Ovary (tissue), 10 donors: ENCODE measurements around the gene TAB3. TPM values are rescaled to one million over a fixed set of nuclear protein-coding genes. Genes with fewer than 3 reads are reported as not detected.
A peak's percentile ranks its signal among the peaks of the same experiment; 100 is the strongest.

Experiments
- DNase-seq, 5 donors: peaks; one replicate each; pipeline ENCODE4 v3.0.0-alpha.2; 2019 to 2020
- H3K27ac ChIP-seq, 2 donors: fragments of 200-600 bp; one replicate each; pipeline versions ENCODE4 v1.5.1 to v1.8.0; 2019 to 2022
- H3K27me3 ChIP-seq: fragments of 200-600 bp; one replicate; pipeline ENCODE4 v1.8.0; 2022
- H3K36me3 ChIP-seq: fragments of 200-600 bp; sonication (generic); one replicate; pipeline ENCODE4 v1.5.1; 2019
- H3K4me1 ChIP-seq: one replicate; pipeline ENCODE4 v1.8.1; 2013; ENCODE audit warnings: mild to moderate bottlenecking, moderate library complexity; ENCODE audit not compliant: insufficient read depth
- H3K4me3 ChIP-seq: fragments of 200-600 bp; sonication (generic); one replicate; pipeline ENCODE4 v1.5.1; 2017
- H3K9me3 ChIP-seq, 2 donors: fragments of 200-600 bp in 1 of 2; sonication (generic) in 1 of 2; one replicate each; pipeline versions ENCODE4 v1.5.1 to v1.8.1; 2013 to 2019; ENCODE audit warnings: mild to moderate bottlenecking in 1 of 2, moderate library complexity in 1 of 2
- EP300 ChIP-seq: sonication (generic); formaldehyde crosslinking; IDR thresholded peaks from one replicate; pipeline ENCODE4 v1.6.1; 2017; ENCODE audit warnings: antibody characterized with exemption
- POLR2A ChIP-seq: fragments of 450-650 bp; IDR thresholded peaks from one replicate; pipeline ENCODE4 v1.6.1; 2017; ENCODE audit warnings: antibody characterized with exemption, mild to moderate bottlenecking, moderate library complexity
- WGBS, 3 donors: extraction: QIAGEN DNeasy Blood & Tissue Kit in 1 of 3; methylation state at CpG; one replicate each; pipeline versions ENCODE4 v1.1.5 to v1.1.7; 2013 to 2017; 5-methylcytosine and 5-hydroxymethylcytosine counted together
- intact Hi-C, 4 donors: fragments of 100-400 bp; cut with DNase I; formaldehyde crosslinking; loops; one replicate each; pipeline versions ENCODE4 v1.11.0 to v1.15.1; 2022 to 2023
- long read RNA-seq, 3 donors: library from polyadenylated mRNA in 2 of 3; unstranded in 2 of 3; transcript quantifications; one replicate each; pipeline ENCODE4 v2.0.0 and lab custom pipeline, GENCODE V29; 2021 to 2026
- polyA plus RNA-seq, 2 donors: library from polyadenylated mRNA; stranded (reverse); fragments of 200-250 nt in 1 of 2; fragments of 350-450 nt in 1 of 2; fragmentation: Illumina TruSeq in 1 of 2; extraction: RNeasy Lipid Tissue Mini Kit (QIAGEN cat#74804) in 1 of 2; gene quantifications; one replicate each; pipeline ENCODE4 v1.2.3, GENCODE V29; 2013 to 2014
- total RNA-seq, 7 donors: library from RNA; depleted of rRNA in 2 of 7; stranded (reverse); fragments of >200 nt in 2 of 7; fragmentation: NEBNext Ultra II Directional in 3 of 7; extraction: Animal tissue kit (Norgen Biotek cat#: 25700) in 3 of 7; gene quantifications; one replicate each; pipeline versions ENCODE4 v1.1.0 to v1.2.4, GENCODE V29; 2016 to 2023
- TF ChIP-seq, protein P1 (sequence below), 3 donors: fragments of 450-650 bp in 2 of 3; fragments of 200-600 bp in 1 of 3; IDR thresholded peaks; one replicate each; pipeline versions ENCODE4 v1.5.1 to v1.8.0; 2016 to 2022; ENCODE audit warnings: antibody characterized with exemption in 3 of 3, mild to moderate bottlenecking in 1 of 3
- donor health status: DM: no; HTN: no; CAD: no; lungs with moderate emphysema.
- donor health status: DM: no; HTN: no; CAD: no.
- donor health status: Bipolar disorder and iron deficiency.
- donor health status: DM: yes; HTN: yes; CAD: no.
- donor health status: DM: no; HTN: no; CAD: no.
- donor health status: DM: yes; HTN: yes; CAD: no.

Gene TAB3
- total RNA-seq, result 10 to 100 TPM; 15.9 to 29.5 (median 22.1) TPM
- polyA plus RNA-seq, result 10 to 100 TPM in 1 of 2 donors, 1 to 10 TPM in 1; 7.8 to 15.8 TPM
- long read RNA-seq, donor 1, partial matches to known transcripts, result 0 of 1 reads
- long read RNA-seq, donor 1, other reads (novel, unspliced or antisense), result 1 of 1 reads
- long read RNA-seq, donor 2, transcript TAB3-201 (6 exons, 805 nt), result major isoform, 7 of 7 reads
- long read RNA-seq, donor 2, partial matches to known transcripts, result 0 of 7 reads
- long read RNA-seq, donor 2, other reads (novel, unspliced or antisense), result 0 of 7 reads
- long read RNA-seq, donor 3, partial matches to known transcripts, result 4 of 9 reads
- long read RNA-seq, donor 3, other reads (novel, unspliced or antisense), result 5 of 9 reads

DNA sequence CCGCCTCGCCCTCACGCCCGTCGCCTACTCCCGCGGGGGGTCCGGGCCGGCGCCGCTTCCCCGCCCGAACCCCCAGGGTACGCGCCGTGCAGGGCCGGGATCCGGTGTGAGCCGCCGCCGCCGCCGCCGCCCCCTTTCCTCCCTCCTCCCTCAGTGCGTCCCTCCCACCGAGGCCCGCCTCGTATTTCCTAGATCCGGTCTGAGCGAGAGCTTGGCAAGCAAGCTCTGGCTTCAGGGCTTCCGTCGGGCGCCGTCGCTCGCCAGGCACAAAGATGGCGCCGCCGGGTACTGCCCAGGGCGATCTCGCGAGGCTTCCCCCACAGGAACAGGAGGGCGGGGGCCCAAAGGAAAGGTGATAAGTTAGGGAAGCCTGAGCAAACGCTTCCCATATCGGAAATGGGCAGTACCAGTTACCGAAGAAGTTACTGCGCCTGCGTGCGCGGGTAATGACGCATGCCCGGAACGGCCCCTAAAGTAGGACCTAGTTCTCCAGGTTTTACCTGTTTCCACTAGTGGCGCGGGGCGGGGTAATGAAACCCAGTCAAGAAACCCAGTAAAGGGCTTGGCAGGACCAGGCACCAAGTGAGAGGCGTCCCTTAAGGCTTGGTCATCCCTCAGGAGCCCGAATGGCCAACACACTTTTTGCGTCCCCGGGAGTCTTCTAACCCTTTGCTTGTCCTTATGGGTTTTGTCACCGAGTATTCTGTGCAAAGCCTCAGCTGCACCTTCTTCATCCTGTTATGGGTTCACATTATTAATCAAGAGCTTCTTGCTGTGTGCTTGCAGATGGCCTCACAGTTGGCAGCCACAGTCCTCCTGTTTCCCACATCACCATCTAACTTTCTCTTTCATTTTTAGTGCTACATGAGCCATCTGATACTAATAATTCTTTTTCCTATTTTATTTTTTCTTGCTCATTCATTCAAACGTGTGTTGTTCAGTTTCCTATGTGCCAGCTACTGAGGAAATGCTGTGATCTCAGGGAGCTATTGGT is at the start of gene TAB3:
Gene TAB3, minus strand, starts transcription at position 108 of the 994 bp plus-strand sequence. CDS start 29,666 bp downstream, outside the sequence.
- intact Hi-C loops, result no loop called here
- peak within 1 kb of the TSS; percentile 80 for H3K4me3 ChIP-seq
- H3K9me3 ChIP-seq, result no peaks in the 10 kb centered on the region
- H3K4me1 ChIP-seq, result no peaks in the 10 kb centered on the region
- peak within 1 kb of the TSS; percentile 70 to 87 for H3K27ac ChIP-seq
- DNase-seq, result peak; percentile 93 to 95 (median 94)
- no peaks in the 10 kb centered on the region for H3K36me3 ChIP-seq
- WGBS, 3 donors, result 23 to 33% (median 23%) methylated on average over 39 to 62 of the region's 62 CpGs
- TF ChIP-seq POLR2A, result peak; percentile 23
- no peak for TF ChIP-seq EP300
- TF ChIP-seq, protein P1, sequence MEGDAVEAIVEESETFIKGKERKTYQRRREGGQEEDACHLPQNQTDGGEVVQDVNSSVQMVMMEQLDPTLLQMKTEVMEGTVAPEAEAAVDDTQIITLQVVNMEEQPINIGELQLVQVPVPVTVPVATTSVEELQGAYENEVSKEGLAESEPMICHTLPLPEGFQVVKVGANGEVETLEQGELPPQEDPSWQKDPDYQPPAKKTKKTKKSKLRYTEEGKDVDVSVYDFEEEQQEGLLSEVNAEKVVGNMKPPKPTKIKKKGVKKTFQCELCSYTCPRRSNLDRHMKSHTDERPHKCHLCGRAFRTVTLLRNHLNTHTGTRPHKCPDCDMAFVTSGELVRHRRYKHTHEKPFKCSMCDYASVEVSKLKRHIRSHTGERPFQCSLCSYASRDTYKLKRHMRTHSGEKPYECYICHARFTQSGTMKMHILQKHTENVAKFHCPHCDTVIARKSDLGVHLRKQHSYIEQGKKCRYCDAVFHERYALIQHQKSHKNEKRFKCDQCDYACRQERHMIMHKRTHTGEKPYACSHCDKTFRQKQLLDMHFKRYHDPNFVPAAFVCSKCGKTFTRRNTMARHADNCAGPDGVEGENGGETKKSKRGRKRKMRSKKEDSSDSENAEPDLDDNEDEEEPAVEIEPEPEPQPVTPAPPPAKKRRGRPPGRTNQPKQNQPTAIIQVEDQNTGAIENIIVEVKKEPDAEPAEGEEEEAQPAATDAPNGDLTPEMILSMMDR (IDR thresholded peaks at IDR 0.05), result no peak
- H3K27me3 ChIP-seq, result no peaks in the 10 kb centered on the region

DNA sequence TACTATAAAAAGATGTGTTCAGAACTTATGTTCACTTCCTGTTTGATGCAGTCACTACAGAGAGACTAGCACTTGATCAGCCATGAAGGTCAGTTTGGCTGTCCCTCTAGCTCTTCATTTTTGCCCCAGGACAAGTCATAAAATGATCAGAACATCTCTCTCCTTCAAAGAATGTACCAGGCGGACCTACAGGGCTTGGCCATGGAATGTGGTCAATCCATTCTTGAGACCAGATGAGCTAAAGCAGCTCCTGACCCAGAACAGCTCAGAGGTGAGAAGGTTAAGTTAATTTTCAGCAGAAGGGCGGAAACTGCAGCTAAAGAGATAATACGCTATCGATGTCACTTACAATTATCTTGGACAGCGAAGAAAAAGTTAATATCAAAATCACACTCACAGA is 49.2 kb upstream of the TAB3 start:
- Histone ChIP-seq H3K27me3 (no peaks in the 10 kb centered on the region), H3K4me3 (no peak overlapping the region), H3K27ac (no peak overlapping the region), H3K36me3 (no peaks in the 10 kb centered on the region), H3K4me1 (no peaks in the 10 kb centered on the region), H3K9me3 (no peaks in the 10 kb centered on the region)
- 82 to 87% (median 84%) methylated on average over 5 of the region's 5 CpGs for WGBS, 3 donors
- intact Hi-C loops, result no loop called here
- no peak for DNase-seq
- TF ChIP-seq, protein P1 (IDR thresholded peaks at IDR 0.05), result no peak
- no peak for TF ChIP-seq POLR2A
- TF ChIP-seq EP300, result no peak

DNA sequence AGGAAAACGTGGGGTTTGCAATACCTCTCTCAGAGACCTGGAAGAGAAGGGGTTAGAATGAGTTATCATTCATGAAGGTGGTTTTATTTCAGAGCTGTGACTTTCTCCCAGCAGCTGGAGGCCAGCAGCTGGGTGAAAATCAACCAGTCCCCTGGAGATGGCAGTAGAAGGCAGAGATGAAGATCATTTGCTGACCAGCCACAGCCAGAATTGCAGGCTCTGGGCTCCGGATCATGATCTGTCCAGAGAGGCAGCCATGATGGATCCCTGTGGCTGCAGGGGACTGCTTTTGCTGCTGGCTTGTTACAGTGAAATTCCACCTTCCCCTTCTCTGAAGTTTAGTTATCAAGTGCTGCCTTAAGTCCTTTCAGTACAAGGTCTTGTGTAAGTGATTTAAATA is 46.9 kb upstream of the TAB3 start:
- Histone ChIP-seq H3K4me3 (no peak overlapping the region), H3K4me1 (no peaks in the 10 kb centered on the region), H3K27ac (no peak overlapping the region), H3K9me3 (no peaks in the 10 kb centered on the region), H3K27me3 (no peaks in the 10 kb centered on the region), H3K36me3 (no peaks in the 10 kb centered on the region)
- TF ChIP-seq, protein P1 (IDR thresholded peaks at IDR 0.05), result no peak
- TF ChIP-seq EP300, result no peak
- no peak for TF ChIP-seq POLR2A
- DNase-seq, result no peak
- intact Hi-C loops, result no loop called here
- WGBS, 3 donors, result 16 to 32% (median 25%) methylated on average over 2 of the region's 2 CpGs

DNA sequence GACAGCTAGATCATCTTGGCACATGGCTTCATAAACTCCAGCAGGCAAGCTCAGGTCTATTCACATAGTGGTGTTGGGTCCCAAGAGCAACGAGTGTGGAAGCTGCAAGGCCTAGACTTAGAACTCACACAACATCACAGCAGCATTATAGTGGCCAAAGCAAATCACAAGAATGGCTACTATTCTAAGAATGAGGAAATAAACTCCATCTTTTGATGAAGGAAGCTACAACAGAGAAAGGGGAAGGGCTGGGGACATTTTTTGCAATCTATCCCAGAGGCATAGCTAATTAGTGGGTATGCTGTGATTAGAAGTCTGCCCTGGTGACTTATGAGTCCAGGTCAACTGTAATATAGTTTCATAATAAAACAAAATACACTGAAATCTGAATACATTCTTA is 42.9 kb upstream of the TAB3 start:
- 41 to 57% (median 54%) methylated on average over 1 of the region's 1 CpG for WGBS, 3 donors
- TF ChIP-seq EP300 (no peak), POLR2A (no peak)
- TF ChIP-seq, protein P1 (IDR thresholded peaks at IDR 0.05), result no peak
- H3K4me3 ChIP-seq, result no peak overlapping the region
- no peaks in the 10 kb centered on the region for H3K36me3 ChIP-seq
- H3K9me3 ChIP-seq, result no peaks in the 10 kb centered on the region
- H3K4me1 ChIP-seq, result no peaks in the 10 kb centered on the region
- H3K27ac ChIP-seq, result no peak overlapping the region
- no peak for DNase-seq
- intact Hi-C loops, result no loop called here
- H3K27me3 ChIP-seq, result no peaks in the 10 kb centered on the region
